Measurements from ENCODE around the gene DBP.

The DBP gene

GRCh38 chr19:48674216-48674809 lies 37.1 kb upstream of the DBP start:
- TF ChIP-seq CTCF (IDR thresholded peaks at IDR 0.05; ENCODE audit: unreplicated experiment in 3 of 3): no peak
- H3K36me3 Mint-ChIP-seq (ENCODE audit: low read depth): no peaks in the 10 kb centered on the region
- peaks cover 18% of the 10 kb centered on the region for H3K4me1 Mint-ChIP-seq
- H3K27me3 Mint-ChIP-seq (ENCODE audit: low read depth): peaks cover 8% of the 10 kb centered on the region
- no peak overlapping the region for H3K27ac Mint-ChIP-seq
- no peaks in the 10 kb centered on the region for H3K9me3 Mint-ChIP-seq
- H3K4me3 Mint-ChIP-seq: no peak overlapping the region

GRCh38 chr19:48673436-48674100 lies 36.4 kb upstream of the DBP start:
- Mint-ChIP-seq H3K9me3 (no peaks in the 10 kb centered on the region), H3K27ac (no peak overlapping the region), H3K27me3 (ENCODE audit: low read depth) (peaks cover 8% of the 10 kb centered on the region), H3K4me3 (no peak overlapping the region), H3K4me1 (peaks cover 18% of the 10 kb centered on the region), H3K36me3 (ENCODE audit: low read depth) (no peaks in the 10 kb centered on the region)
- TF ChIP-seq CTCF (IDR thresholded peaks at IDR 0.05; ENCODE audit: unreplicated experiment in 3 of 3): no peak

- no peaks in the 10 kb centered on the region for H3K9me3 Mint-ChIP-seq
- peaks cover 8% of the 10 kb centered on the region for H3K27me3 Mint-ChIP-seq (ENCODE audit: low read depth)
- H3K4me3 Mint-ChIP-seq: no peak within 1 kb of the TSS
- H3K27ac Mint-ChIP-seq: no peak within 1 kb of the TSS
- TF ChIP-seq CTCF (IDR thresholded peaks at IDR 0.05; ENCODE audit: unreplicated experiment in 3 of 3): no peak
- H3K4me1 Mint-ChIP-seq: peaks cover 18% of the 10 kb centered on the region
- H3K36me3 Mint-ChIP-seq (ENCODE audit: low read depth): no peaks in the 10 kb centered on the region
These were observed 35.8 kb upstream of the DBP start, which contains the start of gene NTN5 for GRCh38 chr19:48672994-48673393. Gene NTN5 (minus strand): TSS chr19:48673017. CDS start chr19:48670986, 2,031 bp downstream.

GRCh38 chr19:48671446-48671995 lies 34.3 kb upstream of the DBP start:
- Mint-ChIP-seq H3K9me3 (no peaks in the 10 kb centered on the region), H3K27ac (peak overlapping the region; percentile 55 to 93 (median 80))

GRCh38 chr19:48670699-48671445 lies 33.7 kb upstream of the DBP start:
- Mint-ChIP-seq H3K9me3 (no peaks in the 10 kb centered on the region), H3K4me3 (peak overlapping the region in 1 of 3 experiments; percentile 34), H3K27ac (peak overlapping the region; percentile 55 to 93 (median 80)), H3K4me1 (peaks cover 16% of the 10 kb centered on the region), H3K36me3 (ENCODE audit: low read depth) (no peaks in the 10 kb centered on the region), H3K27me3 (ENCODE audit: low read depth) (peaks cover 8% of the 10 kb centered on the region)
- TF ChIP-seq CTCF (IDR thresholded peaks at IDR 0.05; ENCODE audit: unreplicated experiment in 3 of 3): no peak

More at GRCh38 chr19:48671446-48671995, 34.3 kb upstream of the DBP start:
- TF ChIP-seq CTCF (IDR thresholded peaks at IDR 0.05; ENCODE audit: unreplicated experiment in 3 of 3): no peak
- peaks cover 8% of the 10 kb centered on the region for H3K27me3 Mint-ChIP-seq (ENCODE audit: low read depth)
- no peaks in the 10 kb centered on the region for H3K36me3 Mint-ChIP-seq (ENCODE audit: low read depth)
- peak overlapping the region in 1 of 3 experiments; percentile 34 for H3K4me3 Mint-ChIP-seq
- H3K4me1 Mint-ChIP-seq: peaks cover 18% of the 10 kb centered on the region
